ENCODE measurements around the gene TMEM250.

The TMEM250 gene

GRCh38 chr9:136132512-136133050 lies 13.9 kb upstream of the TMEM250 start:
- no peak for DNase-seq (ENCODE audit: low spot score)

- DNase-seq (ENCODE audit: low spot score), result no peak
These were observed 13.2 kb upstream of the TMEM250 start for GRCh38 chr9:136131629-136132511.

- no peak for DNase-seq (ENCODE audit: low spot score)
These were observed 10.5 kb upstream of the TMEM250 start for GRCh38 chr9:136129176-136129575.

- DNase-seq (ENCODE audit: low spot score), result no peak
These were observed 9.8 kb upstream of the TMEM250 start for GRCh38 chr9:136128436-136128835.

GRCh38 chr9:136127313-136127712 lies 8.6 kb upstream of the TMEM250 start:
- no peak for DNase-seq (ENCODE audit: low spot score)

- DNase-seq (ENCODE audit: low spot score), result no peak
These were observed 6.5 kb upstream of the TMEM250 start for GRCh38 chr9:136124976-136125692.

GRCh38 chr9:136122425-136123383 lies 4.0 kb upstream of the TMEM250 start:
- peak; percentile 88 for DNase-seq (ENCODE audit: low spot score)

GRCh38 chr9:136121801-136122200 lies 3.1 kb upstream of the TMEM250 start:
- no peak for DNase-seq (ENCODE audit: low spot score)

GRCh38 chr9:136120438-136120844 lies 1.8 kb upstream of the TMEM250 start:
- no peak for DNase-seq (ENCODE audit: low spot score)

GRCh38 chr9:136119883-136120393 lies 1.3 kb upstream of the TMEM250 start:
- no peak for DNase-seq (ENCODE audit: low spot score)

GRCh38 chr9:136119061-136119882 lies 597 bp upstream of the TMEM250 start:
- DNase-seq (ENCODE audit: low spot score), result no peak

- DNase-seq (ENCODE audit: low spot score), result no peak
These were observed 757 bp downstream of the TMEM250 start for GRCh38 chr9:136117916-136118319.

GRCh38 chr9:136117291-136117915 lies 1.3 kb downstream of the TMEM250 start:
- DNase-seq (ENCODE audit: low spot score), result no peak

GRCh38 chr9:136116360-136117098 lies 2.1 kb downstream of the TMEM250 start:
- DNase-seq (ENCODE audit: low spot score), result no peak

GRCh38 chr9:136115641-136116359 lies 2.9 kb downstream of the TMEM250 start:
- no peak for DNase-seq (ENCODE audit: low spot score)

- DNase-seq (ENCODE audit: low spot score), result no peak
These were observed 3.5 kb downstream of the TMEM250 start for GRCh38 chr9:136115206-136115605.

GRCh38 chr9:136114610-136115009 lies 4.1 kb downstream of the TMEM250 start:
- no peak for DNase-seq (ENCODE audit: low spot score)

GRCh38 chr9:136112541-136112940 lies 6.1 kb downstream of the TMEM250 start:
- DNase-seq (ENCODE audit: low spot score), result no peak

- DNase-seq (ENCODE audit: low spot score), result no peak
These were observed 6.8 kb downstream of the TMEM250 start for GRCh38 chr9:136111910-136112309.

All from iPS-NIHi11 (cell line).